GM21360 (cell line): Measurements from ENCODE around the gene PPM1K.

ENCODE experiments used
- ATAC-seq: cut with Tn5 transposase; IDR thresholded peaks from one replicate; pipeline ENCODE4 v1.9.1; 2021; ENCODE audit warnings: mild to moderate bottlenecking, moderate library complexity; ENCODE audit not compliant: unreplicated experiment

The PPM1K gene

GRCh38 chr4:88277711-88278225 is 6.6 kb downstream of the PPM1K start:
- no peak for ATAC-seq

GRCh38 chr4:88276952-88277710 is 7.2 kb downstream of the PPM1K start:
- no peak for ATAC-seq

GRCh38 chr4:88275949-88276515 is 8.3 kb downstream of the PPM1K start:
- no peak for ATAC-seq

GRCh38 chr4:88275516-88275915 is 8.8 kb downstream of the PPM1K start:
- peak; percentile 68 for ATAC-seq

- no peak for ATAC-seq
Observed at GRCh38 chr4:88268913-88269312, 15.4 kb downstream of the PPM1K start.

GRCh38 chr4:88264336-88264735 is 20.0 kb downstream of the PPM1K start:
- ATAC-seq: no peak

GRCh38 chr4:88257726-88258125 is 26.6 kb downstream of the PPM1K start:
- no peak for ATAC-seq

GRCh38 chr4:88255111-88255510 is 29.2 kb downstream of the PPM1K start:
- no peak for ATAC-seq

GRCh38 chr4:88251924-88252323 is 32.4 kb downstream of the PPM1K start:
- no peak for ATAC-seq

GRCh38 chr4:88247148-88247547 is 37.2 kb downstream of the PPM1K start:
- ATAC-seq: no peak

GRCh38 chr4:88246600-88246999 is 37.8 kb downstream of the PPM1K start:
- no peak for ATAC-seq

- no peak for ATAC-seq
Observed at GRCh38 chr4:88244816-88245579, 39.4 kb downstream of the PPM1K start.

GRCh38 chr4:88244056-88244455 is 40.3 kb downstream of the PPM1K start:
- no peak for ATAC-seq

- no peak for ATAC-seq
Observed at GRCh38 chr4:88242144-88242543, 42.2 kb downstream of the PPM1K start.

- no peak for ATAC-seq
Observed at GRCh38 chr4:88240297-88240714, 44.1 kb downstream of the PPM1K start.

GRCh38 chr4:88230969-88231771 is 53.2 kb downstream of the PPM1K start:
- ATAC-seq: no peak

- no peak for ATAC-seq
Observed at GRCh38 chr4:88230461-88230891, 53.9 kb downstream of the PPM1K start.

GRCh38 chr4:88227734-88228133 is 56.6 kb downstream of the PPM1K start:
- no peak for ATAC-seq

- ATAC-seq: no peak
Observed at GRCh38 chr4:88226143-88226542, 58.2 kb downstream of the PPM1K start.

- no peak for ATAC-seq
Observed at GRCh38 chr4:88225232-88226105, 58.9 kb downstream of the PPM1K start.
